Stomach (tissue), 9 donors: ENCODE measurements around the gene VPS37C. TPM values are rescaled to one million over a fixed set of nuclear protein-coding genes. Genes with fewer than 3 reads are reported as not detected.

Experiments
- DNase-seq, 2 donors: peaks; one replicate each; pipeline versions ENCODE4 v3.0.0 to v3.0.0-alpha.2; 2013 to 2019
- H3K27ac ChIP-seq, 5 donors: fragments of 200-600 bp in 4 of 5; sonication (generic) in 4 of 5; one replicate each; pipeline ENCODE4 v1.5.1; 2013 to 2019; ENCODE audit warnings: mild to moderate bottlenecking in 1 of 5, moderate library complexity in 1 of 5
- H3K27me3 ChIP-seq, 3 donors: fragments of 200-600 bp; sonication (generic); one replicate each; pipeline ENCODE4 v1.5.1; 2017 to 2019; ENCODE audit warnings: mixed run types in 1 of 3
- H3K36me3 ChIP-seq, 4 donors: fragments of 200-600 bp; sonication (generic); 1 replicate in 3 of 4; 2 replicates in 1 of 4; pipeline ENCODE4 v1.5.1; 2016 to 2019
- H3K4me1 ChIP-seq, 4 donors: fragments of 200-600 bp; sonication (generic); one replicate each; pipeline ENCODE4 v1.5.1; 2016 to 2019
- H3K4me3 ChIP-seq, 4 donors: fragments of 200-600 bp; sonication (generic) in 3 of 4; one replicate each; pipeline ENCODE4 v1.5.1; 2016 to 2019; ENCODE audit warnings: mild to moderate bottlenecking in 1 of 4
- H3K9me3 ChIP-seq, 4 donors: fragments of 200-600 bp; sonication (generic); one replicate each; pipeline ENCODE4 v1.5.1; 2016 to 2019
- CTCF ChIP-seq, 7 experiments: fragments of 450-650 bp in 4 of 7; fragments of 200-600 bp in 3 of 7; sonication (generic) in 3 of 7; IDR thresholded peaks; one replicate each; pipeline ENCODE4 v1.5.1; 2016 to 2019; ENCODE audit warnings: antibody characterized with exemption in 7 of 7, control low read depth in 2 of 7, mild to moderate bottlenecking in 1 of 7
- EP300 ChIP-seq: sonication (generic); formaldehyde crosslinking; IDR thresholded peaks from one replicate; pipeline ENCODE4 v1.6.1; 2017; ENCODE audit warnings: antibody characterized with exemption
- POLR2A ChIP-seq, 4 donors: fragments of 450-650 bp; IDR thresholded peaks; one replicate each; pipeline ENCODE4 v1.6.1; 2016; ENCODE audit warnings: antibody characterized with exemption in 4 of 4, control low read depth in 2 of 4, mild to moderate bottlenecking in 1 of 4, moderate library complexity in 1 of 4
- POLR2AphosphoS5 ChIP-seq, 3 donors: sonication (generic); formaldehyde crosslinking; IDR thresholded peaks; one replicate each; pipeline ENCODE4 v1.6.1; 2016; ENCODE audit warnings: antibody characterized with exemption in 3 of 3
- WGBS, 5 donors: extraction: QIAGEN DNeasy Blood & Tissue Kit in 3 of 5; methylation state at CpG; one replicate each; pipeline versions ENCODE4 v1.1.5 to v1.1.7; 2013 to 2018; 5-methylcytosine and 5-hydroxymethylcytosine counted together
- intact Hi-C: fragments of 100-400 bp; cut with DNase I; formaldehyde crosslinking; loops from one replicate; pipeline ENCODE4 v1.15.1; 2023; ENCODE audit warnings: low total_unique reads
- polyA plus RNA-seq, 3 donors: library from polyadenylated mRNA; stranded (reverse); fragments of 200-250 nt; gene quantifications; one replicate each; pipeline ENCODE4 v1.2.3, GENCODE V29; 2013
- total RNA-seq, 5 donors: library from RNA; depleted of rRNA; stranded (reverse); fragments of >200 nt; gene quantifications; one replicate each; pipeline versions ENCODE4 v1.1.0 to v1.2.3, GENCODE V29; 2014 to 2016
- donor health status: healthy with polysubstance abuse.
- donor health status: Bipolar disorder and iron deficiency.
- donor health status: healthy.

The VPS37C gene
- total and polyA plus RNA-seq, 8 donors: 6.4 to 53.6 (median 27.7) TPM

- no peak for DNase-seq
- H3K27ac ChIP-seq: no peak overlapping the region
- WGBS, 5 donors: 48 to 67% (median 60%) methylated on average over 8 to 9 of the region's 9 CpGs
- H3K4me3 ChIP-seq: no peak overlapping the region
- TF ChIP-seq POLR2A (IDR thresholded peaks at IDR 0.05) (no peak), POLR2AphosphoS5 (IDR thresholded peaks at IDR 0.05) (no peak), CTCF (IDR thresholded peaks at IDR 0.05) (no peak), EP300 (no peak)
- H3K4me1 ChIP-seq: peaks cover 11 to 14% (median 13%) of the 10 kb centered on the region in 4 donors
- H3K27me3 ChIP-seq: no peaks in the 10 kb centered on the region
- no peaks in the 10 kb centered on the region for H3K9me3 ChIP-seq
- intact Hi-C loops: no loop called here
- no peaks in the 10 kb centered on the region for H3K36me3 ChIP-seq
These were observed 42.2 kb downstream of the VPS37C start for GRCh38 chr11:61119055-61119454.

GRCh38 chr11:61118406-61118805, 42.8 kb downstream of the VPS37C start:
- Histone ChIP-seq H3K27me3 (no peaks in the 10 kb centered on the region), H3K27ac (no peak overlapping the region), H3K36me3 (no peaks in the 10 kb centered on the region), H3K9me3 (no peaks in the 10 kb centered on the region), H3K4me1 (peaks cover 11 to 14% (median 13%) of the 10 kb centered on the region in 4 donors), H3K4me3 (no peak overlapping the region)
- 88 to 95% (median 89%) methylated on average over 3 to 9 of the region's 9 CpGs for WGBS, 5 donors
- intact Hi-C loops: no loop called here
- no peak for DNase-seq
- TF ChIP-seq EP300 (no peak), CTCF (IDR thresholded peaks at IDR 0.05) (no peak), POLR2A (IDR thresholded peaks at IDR 0.05) (no peak), POLR2AphosphoS5 (IDR thresholded peaks at IDR 0.05) (no peak)

GRCh38 chr11:61118004-61118403, 43.2 kb downstream of the VPS37C start:
- Histone ChIP-seq H3K4me1 (peaks cover 11 to 14% (median 13%) of the 10 kb centered on the region in 4 donors), H3K4me3 (no peak overlapping the region), H3K36me3 (no peaks in the 10 kb centered on the region), H3K27me3 (no peaks in the 10 kb centered on the region), H3K9me3 (no peaks in the 10 kb centered on the region), H3K27ac (no peak overlapping the region)
- no peak for TF ChIP-seq POLR2AphosphoS5 (IDR thresholded peaks at IDR 0.05)
- TF ChIP-seq CTCF (IDR thresholded peaks at IDR 0.05): no peak
- TF ChIP-seq EP300: no peak
- TF ChIP-seq POLR2A (IDR thresholded peaks at IDR 0.05): no peak
- WGBS, 5 donors: 83 to 91% (median 89%) methylated on average over 2 to 9 of the region's 9 CpGs
- intact Hi-C loops: no loop called here
- DNase-seq: no peak

- TF ChIP-seq POLR2AphosphoS5 (IDR thresholded peaks at IDR 0.05) (no peak), EP300 (no peak), POLR2A (IDR thresholded peaks at IDR 0.05) (no peak), CTCF (IDR thresholded peaks at IDR 0.05) (no peak)
- H3K9me3 ChIP-seq: no peaks in the 10 kb centered on the region
- 92 to 97% (median 95%) methylated on average over 2 of the region's 2 CpGs for WGBS, 5 donors
- H3K27ac ChIP-seq: no peak overlapping the region
- no peak for DNase-seq
- H3K27me3 ChIP-seq: no peaks in the 10 kb centered on the region
- H3K36me3 ChIP-seq: no peaks in the 10 kb centered on the region
- peaks cover 11 to 14% (median 13%) of the 10 kb centered on the region in 4 donors for H3K4me1 ChIP-seq
- intact Hi-C loops: no loop called here
- H3K4me3 ChIP-seq: no peak overlapping the region
These were observed 44.1 kb downstream of the VPS37C start for GRCh38 chr11:61117168-61117520.
